HepG2 (cell line): ENCODE results near the gene COG5. TPM values are rescaled to one million over a fixed set of nuclear protein-coding genes. Genes with fewer than 3 reads are reported as not detected.

Experiments
- ATF1 ChIP-seq: IDR thresholded peaks from 2 replicates; pipeline ENCODE4 v1.6.1; 2016; ENCODE audit warnings: mild to moderate bottlenecking, control low read depth
- BRD4 ChIP-seq: sonication (generic); formaldehyde crosslinking; IDR thresholded peaks from 2 replicates; pipeline ENCODE4 v1.4.0; 2020; ENCODE audit warnings: missing genetic modification reagents
- CCAR2 ChIP-seq: fragments of 200-400 bp; formaldehyde crosslinking; optimal IDR thresholded peaks from 2 replicates; pipeline ENCODE3; 2018; ENCODE audit warnings: low read depth, mild to moderate bottlenecking, low read length, moderate library complexity
- FOXA1 ChIP-seq, 2 experiments: fragments of 450-650 bp in 1 of 2; sonication (generic) in 1 of 2; formaldehyde crosslinking in 1 of 2; IDR thresholded peaks; 2 replicates each; pipeline versions ENCODE4 v1.4.0 to v1.6.1; 2016 to 2020; ENCODE audit warnings: missing genetic modification reagents in 1 of 2
- FOXC1 ChIP-seq: sonication (generic); formaldehyde crosslinking; IDR thresholded peaks from 2 replicates; pipeline ENCODE4 v1.8.0; 2022; ENCODE audit warnings: mild to moderate bottlenecking, missing genetic modification reagents, borderline replicate concordance
- FOXJ3 ChIP-seq: sonication (generic); formaldehyde crosslinking; IDR thresholded peaks from 2 replicates; pipeline ENCODE4 v1.4.0; 2020; ENCODE audit warnings: missing genetic modification reagents, mild to moderate bottlenecking, borderline replicate concordance
- NCOR1 ChIP-seq: fragments of 200-600 bp; sonication (generic); IDR thresholded peaks from 2 replicates; pipeline ENCODE4 v1.7.0; 2017; ENCODE audit warnings: antibody characterized with exemption, low read length, borderline replicate concordance
- NFYB ChIP-seq: sonication (generic); formaldehyde crosslinking; IDR thresholded peaks from 2 replicates; pipeline ENCODE4 v1.4.0; 2020; ENCODE audit warnings: missing genetic modification reagents
- PHF8 ChIP-seq: sonication (generic); formaldehyde crosslinking; IDR thresholded peaks from 2 replicates; pipeline ENCODE4 v1.5.0; 2020; ENCODE audit warnings: missing genetic modification reagents
- PRPF4 ChIP-seq: fragments of 200-400 bp; formaldehyde crosslinking; IDR thresholded peaks from 2 replicates; pipeline ENCODE4 v1.6.1; 2016; ENCODE audit warnings: low read length, low read depth; ENCODE audit not compliant: poor library complexity, severe bottlenecking
- RBM22 ChIP-seq: fragments of 200-400 bp; formaldehyde crosslinking; optimal IDR thresholded peaks from 2 replicates; pipeline ENCODE3; 2017; ENCODE audit warnings: mild to moderate bottlenecking, low read length, moderate library complexity
- RCOR2 ChIP-seq: IDR thresholded peaks from 2 replicates; pipeline ENCODE4 v1.6.1; 2016; ENCODE audit warnings: missing biosample characterization, missing genetic modification reagents
- RFX5 ChIP-seq: IDR thresholded peaks from 2 replicates; pipeline ENCODE4 v1.6.1; 2011; ENCODE audit warnings: low read depth, low read length, improper control_type of control experiment
- RXRB ChIP-seq: IDR thresholded peaks from 2 replicates; pipeline ENCODE4 v1.6.1; 2016; ENCODE audit warnings: borderline replicate concordance, missing genetic modification reagents, missing compliant biosample characterization
- SNAI1 ChIP-seq: sonication (generic); formaldehyde crosslinking; IDR thresholded peaks from 2 replicates; pipeline ENCODE4 v1.5.0; 2020; ENCODE audit warnings: mild to moderate bottlenecking, missing genetic modification reagents, borderline replicate concordance
- SOX13 ChIP-seq, 3 experiments: fragments of 450-650 bp in 1 of 3; sonication (generic) in 1 of 3; formaldehyde crosslinking in 1 of 3; IDR thresholded peaks in 2 of 3; conservative IDR thresholded peaks in 1 of 3; 2 replicates each; pipeline versions ENCODE4 v1.5.0 to v1.6.1; 2016 to 2020; ENCODE audit warnings: antibody characterized with exemption in 1 of 3, mild to moderate bottlenecking in 1 of 3, missing compliant biosample characterization in 1 of 3, missing genetic modification reagents in 1 of 3, moderate library complexity in 1 of 3
- SP2 ChIP-seq: sonication (generic); formaldehyde crosslinking; IDR thresholded peaks from 2 replicates; pipeline ENCODE4 v1.5.1; 2020; ENCODE audit warnings: mild to moderate bottlenecking, missing genetic modification reagents
- YY1 ChIP-seq: IDR thresholded peaks from 2 replicates; pipeline ENCODE4 v1.6.1; 2011; ENCODE audit warnings: low read length, low read depth, moderate library complexity, mild to moderate bottlenecking; ENCODE audit not compliant: insufficient read depth, insufficient replicate concordance
- ZBTB7B ChIP-seq: sonication (generic); formaldehyde crosslinking; IDR thresholded peaks from 2 replicates; pipeline ENCODE4 v1.4.0; 2020; ENCODE audit warnings: missing genetic modification reagents
- ZFX ChIP-seq: sonication (generic); formaldehyde crosslinking; IDR thresholded peaks from 2 replicates; pipeline ENCODE4 v1.4.0; 2020; ENCODE audit warnings: mild to moderate bottlenecking, low read depth, missing genetic modification reagents, moderate library complexity
- ZKSCAN1 ChIP-seq: fragments of 150-350 bp; IDR thresholded peaks from 2 replicates; pipeline ENCODE4 v1.6.1; 2014; ENCODE audit warnings: low read length
- ZNF329 ChIP-seq: sonication (generic); formaldehyde crosslinking; IDR thresholded peaks from 2 replicates; pipeline ENCODE4 v1.9.0; 2021; ENCODE audit warnings: low read depth, mild to moderate bottlenecking, missing genetic modification reagents
- ZNF543 ChIP-seq: sonication (generic); formaldehyde crosslinking; IDR thresholded peaks from 2 replicates; pipeline ENCODE4 v1.4.0; 2020; ENCODE audit warnings: mild to moderate bottlenecking, missing genetic modification reagents
- polyA plus RNA-seq, 8 experiments: library from polyadenylated mRNA; depleted of rRNA in 3 of 8; stranded (reverse) in 7 of 8; unstranded in 1 of 8; fragments of >200 nt; fragmentation: Illumina TruSeq in 4 of 8; extraction: Trizol in 4 of 8; gene quantifications; 2 replicates each; pipeline versions ENCODE4 v1.2.1 to v1.2.3, GENCODE V29; 2011 to 2016; ENCODE audit warnings: low read depth in 4 of 8, missing spikeins in 1 of 8, mixed read lengths in 1 of 8; ENCODE audit not compliant: insufficient read depth in 1 of 8
- total RNA-seq, 5 experiments: library from RNA; depleted of rRNA; stranded (reverse); fragments of >200 nt; fragmentation: Illumina TruSeq; extraction: Trizol; gene quantifications; 2 replicates each; pipeline ENCODE4 v1.2.3, GENCODE V29; 2016; ENCODE audit warnings: low read depth in 1 of 5
- TF ChIP-seq, protein P1 (sequence below): sonication (generic); formaldehyde crosslinking; IDR thresholded peaks from 2 replicates; pipeline ENCODE4 v1.4.0; 2020; ENCODE audit warnings: missing genetic modification reagents, borderline replicate concordance
- TF ChIP-seq, protein P2 (sequence below): sonication (generic); formaldehyde crosslinking; IDR thresholded peaks from 2 replicates; pipeline ENCODE4 v1.5.1; 2020; ENCODE audit warnings: missing genetic modification reagents, mild to moderate bottlenecking, borderline replicate concordance

COG5 gene
- total and polyA plus RNA-seq, 2 of the 13 experiments (the other 11 are each of a cell fraction or from before 2014, with no cell fraction given) = 20.4 to 31.3 TPM

DNA sequence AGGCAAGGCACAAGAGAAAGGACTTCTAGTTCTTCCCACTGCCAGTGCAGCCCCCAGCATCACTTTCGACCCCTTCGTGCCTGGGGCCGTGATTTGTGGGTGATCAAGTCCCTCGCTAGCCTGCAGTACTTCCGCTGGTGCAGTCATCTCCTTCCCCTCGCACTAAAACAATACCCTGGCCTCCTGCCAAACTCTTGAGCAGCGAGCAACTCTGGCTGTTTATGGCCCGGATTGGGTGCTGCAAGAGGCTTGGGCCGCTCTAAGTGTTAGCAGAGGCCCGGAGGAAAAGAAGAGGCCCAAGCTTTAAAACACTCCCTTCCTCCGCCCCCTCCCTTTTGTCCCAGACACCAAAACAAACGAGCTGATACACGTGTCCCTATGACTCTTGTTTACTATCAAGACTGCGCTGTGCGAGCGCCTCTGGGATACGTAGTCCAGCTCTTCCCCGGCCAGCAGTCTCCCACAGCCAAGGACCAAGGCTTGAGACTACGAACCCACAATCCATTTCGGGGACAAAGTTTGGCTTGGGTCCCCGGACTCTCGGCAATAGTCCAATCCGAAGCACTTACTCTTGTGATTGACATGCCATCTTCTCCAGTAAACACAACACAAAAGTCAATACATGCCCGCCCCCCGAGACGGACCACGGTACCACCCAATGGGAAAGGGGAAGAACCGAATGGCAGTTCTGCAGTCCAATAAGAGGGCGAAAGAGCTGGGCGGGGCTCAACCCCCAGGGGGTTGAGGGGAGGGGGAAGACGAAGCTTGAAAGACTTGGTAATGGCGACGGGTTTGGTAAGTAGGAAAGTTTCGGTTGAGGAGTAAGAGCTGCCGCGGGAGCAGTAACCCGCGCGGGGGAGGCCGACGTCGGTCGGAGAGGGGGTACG, 395.2 kb downstream of the COG5 start, which contains the start of gene HBP1 (continued):
- 0 out of 2 replicates have a peak, but pooled peaks have one; percentile 39 for TF ChIP-seq ZBTB7B (CRISPR knock-in tag)
- TF ChIP-seq FOXC1 (CRISPR knock-in tag) = peak; percentile 60; the same call in 1 of the 2 replicates
- no peak for TF ChIP-seq ZKSCAN1
- TF ChIP-seq YY1 = peak; percentile 88
- no peak; the same call in 1 of the 2 replicates for TF ChIP-seq RXRB (CRISPR knock-in tag)
- TF ChIP-seq RFX5 = no peak; the same call in 1 of the 2 replicates
- TF ChIP-seq BRD4 (CRISPR knock-in tag) = no peak
- TF ChIP-seq RBM22 = no peak
- no peak for TF ChIP-seq CCAR2
- no peak for TF ChIP-seq ZNF543
- no peak for TF ChIP-seq SNAI1
- peak; percentile 20; the same call in 1 of the 2 replicates for TF ChIP-seq PHF8
- TF ChIP-seq, protein P1, sequence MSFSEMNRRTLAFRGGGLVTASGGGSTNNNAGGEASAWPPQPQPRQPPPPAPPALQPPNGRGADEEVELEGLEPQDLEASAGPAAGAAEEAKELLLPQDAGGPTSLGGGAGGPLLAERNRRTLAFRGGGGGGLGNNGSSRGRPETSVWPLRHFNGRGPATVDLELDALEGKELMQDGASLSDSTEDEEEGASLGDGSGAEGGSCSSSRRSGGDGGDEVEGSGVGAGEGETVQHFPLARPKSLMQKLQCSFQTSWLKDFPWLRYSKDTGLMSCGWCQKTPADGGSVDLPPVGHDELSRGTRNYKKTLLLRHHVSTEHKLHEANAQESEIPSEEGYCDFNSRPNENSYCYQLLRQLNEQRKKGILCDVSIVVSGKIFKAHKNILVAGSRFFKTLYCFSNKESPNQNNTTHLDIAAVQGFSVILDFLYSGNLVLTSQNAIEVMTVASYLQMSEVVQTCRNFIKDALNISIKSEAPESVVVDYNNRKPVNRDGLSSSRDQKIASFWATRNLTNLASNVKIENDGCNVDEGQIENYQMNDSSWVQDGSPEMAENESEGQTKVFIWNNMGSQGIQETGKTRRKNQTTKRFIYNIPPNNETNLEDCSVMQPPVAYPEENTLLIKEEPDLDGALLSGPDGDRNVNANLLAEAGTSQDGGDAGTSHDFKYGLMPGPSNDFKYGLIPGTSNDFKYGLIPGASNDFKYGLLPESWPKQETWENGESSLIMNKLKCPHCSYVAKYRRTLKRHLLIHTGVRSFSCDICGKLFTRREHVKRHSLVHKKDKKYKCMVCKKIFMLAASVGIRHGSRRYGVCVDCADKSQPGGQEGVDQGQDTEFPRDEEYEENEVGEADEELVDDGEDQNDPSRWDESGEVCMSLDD (CRISPR knock-in tag) = 0 out of 2 replicates have a peak, but pooled peaks have one; percentile 7
- TF ChIP-seq ZNF329 (CRISPR knock-in tag) = 0 out of 2 replicates have a peak, but pooled peaks have one; percentile 24
- peak; percentile 83 for TF ChIP-seq FOXA1 (IDR thresholded peaks at IDR 0.05)
- TF ChIP-seq FOXA1 (CRISPR knock-in tag; IDR thresholded peaks at IDR 0.05) = peak; percentile 94
- TF ChIP-seq FOXJ3 (CRISPR knock-in tag) = peak; percentile 87; the same call in 1 of the 2 replicates
- no peak for TF ChIP-seq SOX13 (IDR thresholded peaks at IDR 0.05)
- TF ChIP-seq SOX13 (CRISPR knock-in tag; conservative IDR thresholded peaks at IDR 0.05 in 1 of 2, IDR thresholded peaks at IDR 0.05 in 1 of 2) = peak in 1 of 2 experiments; percentile 50; a peak in 1 of 4 replicates
- peak; percentile 96 for TF ChIP-seq NFYB (CRISPR knock-in tag)
- peak; percentile 88 for TF ChIP-seq ZFX
- TF ChIP-seq SP2 (CRISPR knock-in tag) = peak; percentile 99
- TF ChIP-seq NCOR1 = peak; percentile 72; the same call in 1 of the 2 replicates
- TF ChIP-seq, protein P2, sequence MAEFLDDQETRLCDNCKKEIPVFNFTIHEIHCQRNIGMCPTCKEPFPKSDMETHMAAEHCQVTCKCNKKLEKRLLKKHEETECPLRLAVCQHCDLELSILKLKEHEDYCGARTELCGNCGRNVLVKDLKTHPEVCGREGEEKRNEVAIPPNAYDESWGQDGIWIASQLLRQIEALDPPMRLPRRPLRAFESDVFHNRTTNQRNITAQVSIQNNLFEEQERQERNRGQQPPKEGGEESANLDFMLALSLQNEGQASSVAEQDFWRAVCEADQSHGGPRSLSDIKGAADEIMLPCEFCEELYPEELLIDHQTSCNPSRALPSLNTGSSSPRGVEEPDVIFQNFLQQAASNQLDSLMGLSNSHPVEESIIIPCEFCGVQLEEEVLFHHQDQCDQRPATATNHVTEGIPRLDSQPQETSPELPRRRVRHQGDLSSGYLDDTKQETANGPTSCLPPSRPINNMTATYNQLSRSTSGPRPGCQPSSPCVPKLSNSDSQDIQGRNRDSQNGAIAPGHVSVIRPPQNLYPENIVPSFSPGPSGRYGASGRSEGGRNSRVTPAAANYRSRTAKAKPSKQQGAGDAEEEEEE = no peak
- no peak for TF ChIP-seq RCOR2 (CRISPR knock-in tag)
- TF ChIP-seq ATF1 (CRISPR knock-in tag) = peak; percentile 93
- TF ChIP-seq PRPF4 = no peak
